ENCODE results near the gene TRIM72.
"Not testable (repeated sequence)": the region's sequence is repeated elsewhere in the genome, so short reads cannot be mapped to it uniquely, and the experiment has no call there.

Gene TRIM72

GRCh38 chr16:31213877-31214707, at the start of gene TRIM72:
TSS of gene TRIM72 (plus strand) at chr16:31214119. CDS start at chr16:31214739, 620 bp downstream.
- Mint-ChIP-seq H3K4me3 (peak within 1 kb of the TSS; percentile 63), H3K27ac (no peak within 1 kb of the TSS), H3K36me3 (ENCODE audit: low read depth) (no peaks in the 10 kb centered on the region), H3K9me3 (no peaks in the 10 kb centered on the region), H3K4me1 (ENCODE audit: low read depth) (peaks cover 22% of the 10 kb centered on the region), H3K27me3 (peaks cover 56% of the 10 kb centered on the region)
- DNase-seq = no peak

- Mint-ChIP-seq H3K4me1 (ENCODE audit: low read depth) (no peaks in the 10 kb centered on the region), H3K9me3 (no peaks in the 10 kb centered on the region), H3K36me3 (ENCODE audit: low read depth) (no peaks in the 10 kb centered on the region), H3K27me3 (no peaks in the 10 kb centered on the region), H3K27ac (no peak overlapping the region), H3K4me3 (no peak overlapping the region)
- DNase-seq = no peak
Measured at GRCh38 chr16:31167315-31167714, 46.6 kb upstream of the TRIM72 start.

GRCh38 chr16:31168848-31169247, 45.1 kb upstream of the TRIM72 start:
- Mint-ChIP-seq H3K27me3 (no peaks in the 10 kb centered on the region), H3K9me3 (no peaks in the 10 kb centered on the region), H3K27ac (no peak overlapping the region), H3K4me3 (no peak overlapping the region), H3K4me1 (ENCODE audit: low read depth) (no peaks in the 10 kb centered on the region), H3K36me3 (ENCODE audit: low read depth) (no peaks in the 10 kb centered on the region)
- DNase-seq = no peak

- not testable (repeated sequence) for DNase-seq
Measured at GRCh38 chr16:31170048-31170447, 43.9 kb upstream of the TRIM72 start.

GRCh38 chr16:31177136-31177535, 36.8 kb upstream of the TRIM72 start:
- peak overlapping the region; percentile 81 for H3K27ac Mint-ChIP-seq
- H3K27me3 Mint-ChIP-seq = no peaks in the 10 kb centered on the region
- peak; percentile 56 for DNase-seq
- peaks cover 30% of the 10 kb centered on the region for H3K4me1 Mint-ChIP-seq (ENCODE audit: low read depth)
- peaks cover 25% of the 10 kb centered on the region for H3K36me3 Mint-ChIP-seq (ENCODE audit: low read depth)
- peak overlapping the region; percentile 32 for H3K4me3 Mint-ChIP-seq
- H3K9me3 Mint-ChIP-seq = no peaks in the 10 kb centered on the region

More at GRCh38 chr16:31170048-31170447, 43.9 kb upstream of the TRIM72 start:
- H3K27ac Mint-ChIP-seq; H3K9me3 Mint-ChIP-seq; H3K4me1 Mint-ChIP-seq (ENCODE audit: low read depth); H3K36me3 Mint-ChIP-seq (ENCODE audit: low read depth); H3K27me3 Mint-ChIP-seq; H3K4me3 Mint-ChIP-seq: not testable (repeated sequence)

- H3K36me3 Mint-ChIP-seq (ENCODE audit: low read depth) = peaks cover 46% of the 10 kb centered on the region
- H3K27ac Mint-ChIP-seq = peak overlapping the region; percentile 100
- H3K4me1 Mint-ChIP-seq (ENCODE audit: low read depth) = peaks cover 51% of the 10 kb centered on the region
Measured at GRCh38 chr16:31179219-31179746, 34.6 kb upstream of the TRIM72 start.

GRCh38 chr16:31179747-31180459, 34.0 kb upstream of the TRIM72 start, which contains the start of gene FUS:
TSS of gene FUS (plus strand) at chr16:31180139. CDS start at chr16:31180215, 76 bp downstream.
- Mint-ChIP-seq H3K36me3 (ENCODE audit: low read depth) (peaks cover 53% of the 10 kb centered on the region), H3K4me1 (ENCODE audit: low read depth) (peaks cover 55% of the 10 kb centered on the region)

More at GRCh38 chr16:31179219-31179746, 34.6 kb upstream of the TRIM72 start:
- Mint-ChIP-seq H3K9me3 (no peaks in the 10 kb centered on the region), H3K4me3 (peak overlapping the region; percentile 96), H3K27me3 (no peaks in the 10 kb centered on the region)
- no peak for DNase-seq

GRCh38 chr16:31181102-31181830, 32.7 kb upstream of the TRIM72 start:
- Mint-ChIP-seq H3K36me3 (ENCODE audit: low read depth) (peaks cover 66% of the 10 kb centered on the region), H3K4me3 (peak overlapping the region; percentile 96), H3K27ac (peak overlapping the region; percentile 100), H3K4me1 (ENCODE audit: low read depth) (peaks cover 67% of the 10 kb centered on the region), H3K27me3 (no peaks in the 10 kb centered on the region), H3K9me3 (no peaks in the 10 kb centered on the region)
- DNase-seq = peak; percentile 64

More at GRCh38 chr16:31179747-31180459, 34.0 kb upstream of the TRIM72 start, which contains the start of gene FUS:
- no peaks in the 10 kb centered on the region for H3K27me3 Mint-ChIP-seq
- H3K4me3 Mint-ChIP-seq = peak within 1 kb of the TSS; percentile 96
- H3K9me3 Mint-ChIP-seq = no peaks in the 10 kb centered on the region
- H3K27ac Mint-ChIP-seq = peak within 1 kb of the TSS; percentile 100
- DNase-seq = peak; percentile 95

- H3K4me1 Mint-ChIP-seq (ENCODE audit: low read depth) = peaks cover 70% of the 10 kb centered on the region
- DNase-seq = no peak
- H3K36me3 Mint-ChIP-seq (ENCODE audit: low read depth) = peaks cover 77% of the 10 kb centered on the region
- H3K9me3 Mint-ChIP-seq = no peaks in the 10 kb centered on the region
- H3K27ac Mint-ChIP-seq = peak overlapping the region; percentile 100
- no peaks in the 10 kb centered on the region for H3K27me3 Mint-ChIP-seq
- peak overlapping the region; percentile 96 for H3K4me3 Mint-ChIP-seq
Measured at GRCh38 chr16:31182391-31182790, 31.5 kb upstream of the TRIM72 start.

- Mint-ChIP-seq H3K4me1 (ENCODE audit: low read depth) (peaks cover 74% of the 10 kb centered on the region), H3K36me3 (ENCODE audit: low read depth) (peaks cover 91% of the 10 kb centered on the region), H3K4me3 (peak overlapping the region; percentile 96), H3K9me3 (no peaks in the 10 kb centered on the region), H3K27me3 (no peaks in the 10 kb centered on the region), H3K27ac (peak overlapping the region; percentile 100)
- DNase-seq = no peak
Measured at GRCh38 chr16:31183432-31184428, 30.2 kb upstream of the TRIM72 start.

- peaks cover 76% of the 10 kb centered on the region for H3K4me1 Mint-ChIP-seq (ENCODE audit: low read depth)
- no peaks in the 10 kb centered on the region for H3K9me3 Mint-ChIP-seq
- peak overlapping the region; percentile 96 for H3K4me3 Mint-ChIP-seq
- H3K27ac Mint-ChIP-seq = peak overlapping the region; percentile 100
- H3K36me3 Mint-ChIP-seq (ENCODE audit: low read depth) = peaks cover 99% of the 10 kb centered on the region
- DNase-seq = no peak
- H3K27me3 Mint-ChIP-seq = no peaks in the 10 kb centered on the region
Measured at GRCh38 chr16:31184888-31185287, 29.0 kb upstream of the TRIM72 start.

GRCh38 chr16:31185339-31185738, 28.6 kb upstream of the TRIM72 start:
- Mint-ChIP-seq H3K36me3 (ENCODE audit: low read depth) (peaks cover 100% of the 10 kb centered on the region), H3K4me3 (peak overlapping the region; percentile 96), H3K27ac (peak overlapping the region; percentile 100), H3K27me3 (no peaks in the 10 kb centered on the region), H3K9me3 (no peaks in the 10 kb centered on the region), H3K4me1 (ENCODE audit: low read depth) (peaks cover 80% of the 10 kb centered on the region)
- DNase-seq = no peak

- H3K9me3 Mint-ChIP-seq = no peaks in the 10 kb centered on the region
- peak overlapping the region; percentile 100 for H3K27ac Mint-ChIP-seq
- DNase-seq = no peak
- no peaks in the 10 kb centered on the region for H3K27me3 Mint-ChIP-seq
- H3K36me3 Mint-ChIP-seq (ENCODE audit: low read depth) = peaks cover 100% of the 10 kb centered on the region
- H3K4me3 Mint-ChIP-seq = peak overlapping the region; percentile 96
- peaks cover 87% of the 10 kb centered on the region for H3K4me1 Mint-ChIP-seq (ENCODE audit: low read depth)
Measured at GRCh38 chr16:31186176-31186575, 27.7 kb upstream of the TRIM72 start.
